Measurements from ENCODE around the gene ZNF77.

DNA sequence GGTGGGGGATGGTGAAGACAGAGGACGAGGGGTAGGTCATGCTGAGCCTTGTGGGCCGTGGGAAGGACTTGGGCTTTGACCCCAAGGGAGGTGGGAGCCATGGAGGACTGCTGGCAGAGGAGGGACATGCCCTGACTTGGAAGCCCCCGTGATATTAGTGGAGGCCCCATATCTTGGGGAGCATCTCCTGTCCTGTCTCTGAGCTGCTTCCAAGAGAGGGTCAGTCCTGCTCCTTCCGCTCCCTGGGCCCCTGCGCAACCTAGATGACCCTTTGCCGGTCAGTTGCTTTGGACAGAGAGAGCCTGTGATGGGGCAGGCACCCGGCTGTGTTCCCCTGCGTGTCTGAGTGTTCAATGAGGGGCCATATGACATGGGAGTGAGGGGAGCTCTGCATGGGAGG is 37.8 kb upstream of the ZNF77 start:
- TF ChIP-seq, protein P1, sequence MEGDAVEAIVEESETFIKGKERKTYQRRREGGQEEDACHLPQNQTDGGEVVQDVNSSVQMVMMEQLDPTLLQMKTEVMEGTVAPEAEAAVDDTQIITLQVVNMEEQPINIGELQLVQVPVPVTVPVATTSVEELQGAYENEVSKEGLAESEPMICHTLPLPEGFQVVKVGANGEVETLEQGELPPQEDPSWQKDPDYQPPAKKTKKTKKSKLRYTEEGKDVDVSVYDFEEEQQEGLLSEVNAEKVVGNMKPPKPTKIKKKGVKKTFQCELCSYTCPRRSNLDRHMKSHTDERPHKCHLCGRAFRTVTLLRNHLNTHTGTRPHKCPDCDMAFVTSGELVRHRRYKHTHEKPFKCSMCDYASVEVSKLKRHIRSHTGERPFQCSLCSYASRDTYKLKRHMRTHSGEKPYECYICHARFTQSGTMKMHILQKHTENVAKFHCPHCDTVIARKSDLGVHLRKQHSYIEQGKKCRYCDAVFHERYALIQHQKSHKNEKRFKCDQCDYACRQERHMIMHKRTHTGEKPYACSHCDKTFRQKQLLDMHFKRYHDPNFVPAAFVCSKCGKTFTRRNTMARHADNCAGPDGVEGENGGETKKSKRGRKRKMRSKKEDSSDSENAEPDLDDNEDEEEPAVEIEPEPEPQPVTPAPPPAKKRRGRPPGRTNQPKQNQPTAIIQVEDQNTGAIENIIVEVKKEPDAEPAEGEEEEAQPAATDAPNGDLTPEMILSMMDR (IDR thresholded peaks at IDR 0.05) = no peak
- no peak for TF ChIP-seq POLR2A (IDR thresholded peaks at IDR 0.05)

Data from tibial nerve (tissue), 3 donors.